Esophagus mucosa (tissue), 1 donor: ENCODE measurements around the gene WDR89. TPM values are rescaled to one million over a fixed set of nuclear protein-coding genes. Genes with fewer than 3 reads are reported as not detected.
"Not testable (repeated sequence)": the region's sequence is repeated elsewhere in the genome, so short reads cannot be mapped to it uniquely, and the experiment has no call there.

Experiments used
- ATAC-seq: fragments of 200-7000 bp; cut with Tn5 transposase; one replicate; pipeline ENCODE4 v1.9.1; 2020
- total RNA-seq: library from RNA; stranded (reverse); gene quantifications from one replicate; pipeline ENCODE4 v1.2.4, GENCODE V29; 2023
- donor health status: DM: yes; HTN: yes; CAD: no.

WDR89 gene
- total RNA-seq, 1 donor from 2014 or later = 6.8 TPM

DNA sequence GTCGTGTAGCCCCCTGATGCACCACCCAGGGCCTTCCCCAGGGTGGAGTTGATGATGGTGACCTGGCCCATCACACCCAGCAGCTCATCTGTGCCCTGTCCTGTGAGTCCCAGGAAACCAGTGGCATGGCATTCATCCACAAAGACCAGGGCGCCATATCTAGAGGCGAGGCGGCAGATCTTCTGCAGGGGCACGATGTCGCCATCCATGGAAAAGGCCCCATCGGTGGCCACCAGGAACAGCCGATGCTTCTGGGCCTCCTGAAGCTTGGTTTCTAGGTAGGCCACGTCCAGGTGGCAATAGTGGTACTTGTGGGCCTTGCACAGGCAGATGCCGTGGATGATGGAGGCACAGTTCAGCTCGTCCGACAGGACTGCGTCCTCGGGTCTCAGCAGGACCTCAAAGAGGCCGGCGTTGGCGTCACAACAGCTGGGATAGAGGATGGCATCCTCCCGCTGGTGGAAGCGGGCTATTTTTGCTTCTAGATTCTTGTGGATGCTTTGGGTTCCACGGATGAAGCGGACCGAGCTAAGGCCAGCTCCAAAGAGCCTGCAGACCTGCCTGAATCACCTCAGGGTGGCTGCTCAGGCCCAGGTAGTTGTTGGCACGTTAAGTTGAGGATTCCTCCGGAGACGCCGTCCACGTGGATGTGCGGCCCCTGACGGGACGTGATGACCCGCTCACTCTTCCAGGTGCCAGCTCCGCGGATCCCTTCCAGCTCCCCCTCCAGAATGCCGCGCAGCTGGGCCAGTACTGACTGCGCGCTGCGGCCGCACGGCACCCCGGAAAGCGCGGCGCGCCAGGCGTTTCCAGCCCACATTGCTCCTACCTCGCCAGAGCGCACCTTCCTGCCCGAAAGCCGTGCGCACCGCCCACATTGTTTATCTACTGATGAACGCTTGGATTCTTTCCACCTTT is 47.0 kb downstream of the WDR89 start:
- ATAC-seq = no peak

DNA sequence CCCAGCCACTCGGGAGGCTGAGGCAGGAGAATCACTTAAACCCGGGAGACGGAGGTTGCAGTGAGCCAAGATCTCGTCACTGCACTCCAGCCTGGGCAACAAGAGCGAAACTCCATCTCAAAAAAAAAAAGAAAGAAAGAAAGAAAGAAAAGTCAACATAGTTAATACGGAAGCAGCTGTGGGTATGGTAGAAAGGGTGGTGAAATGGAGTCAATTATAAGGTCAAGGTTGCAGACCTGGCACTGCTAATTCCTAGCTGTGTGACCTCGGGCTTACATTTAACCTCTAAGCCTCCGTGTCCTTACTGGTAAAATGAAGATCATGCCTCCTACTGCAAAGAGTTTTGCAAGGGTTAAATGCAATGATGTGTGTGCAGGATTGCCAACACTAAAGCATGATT is 58.6 kb downstream of the WDR89 start:
- not testable (repeated sequence) for ATAC-seq

- no peak for ATAC-seq
These were observed 60.2 kb downstream of the WDR89 start for GRCh38 chr14:63581491-63581890.

DNA sequence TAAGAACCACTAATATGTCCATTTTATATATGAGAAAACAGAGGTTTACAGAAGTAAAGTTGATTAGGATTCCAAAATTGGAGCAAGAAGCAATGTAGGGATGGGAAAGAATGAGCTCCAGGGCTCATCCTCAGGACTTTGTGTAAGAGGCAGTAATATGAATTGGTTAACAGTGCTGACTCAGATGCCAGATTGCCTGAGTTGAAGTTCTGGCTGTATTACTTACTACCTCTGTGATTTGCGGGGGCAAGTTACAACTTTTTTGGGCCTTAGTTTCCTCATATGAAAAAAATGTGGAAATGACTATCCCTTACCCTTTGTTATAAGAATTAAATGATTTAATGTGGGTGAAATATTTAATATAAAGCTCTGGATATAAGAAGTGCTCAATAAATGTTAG is 63.4 kb downstream of the WDR89 start:
- no peak for ATAC-seq

DNA sequence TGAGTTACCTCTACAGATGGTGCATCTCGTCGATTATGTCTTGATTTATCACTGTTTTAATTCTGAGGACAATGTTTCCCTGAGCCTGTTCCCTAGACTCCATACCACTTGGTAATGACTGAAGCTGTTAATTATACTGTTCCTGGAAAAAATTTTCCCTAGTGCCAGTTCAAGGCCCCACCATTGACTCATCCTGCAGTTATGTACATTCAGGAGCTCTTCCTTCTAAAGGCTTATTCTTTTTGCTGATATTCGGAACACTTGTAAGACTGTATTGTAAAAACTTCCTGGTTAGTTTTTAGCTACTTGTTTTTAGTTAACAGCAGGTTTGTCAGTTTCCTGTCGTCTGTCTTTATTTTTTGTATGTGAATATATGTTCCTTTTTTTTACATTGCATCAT is 68.1 kb downstream of the WDR89 start:
- ATAC-seq = no peak

GRCh38 chr14:63565448-63565847 is 76.2 kb downstream of the WDR89 start:
- ATAC-seq = no peak

GRCh38 chr14:63564318-63564717 is 77.4 kb downstream of the WDR89 start:
- ATAC-seq = no peak

DNA sequence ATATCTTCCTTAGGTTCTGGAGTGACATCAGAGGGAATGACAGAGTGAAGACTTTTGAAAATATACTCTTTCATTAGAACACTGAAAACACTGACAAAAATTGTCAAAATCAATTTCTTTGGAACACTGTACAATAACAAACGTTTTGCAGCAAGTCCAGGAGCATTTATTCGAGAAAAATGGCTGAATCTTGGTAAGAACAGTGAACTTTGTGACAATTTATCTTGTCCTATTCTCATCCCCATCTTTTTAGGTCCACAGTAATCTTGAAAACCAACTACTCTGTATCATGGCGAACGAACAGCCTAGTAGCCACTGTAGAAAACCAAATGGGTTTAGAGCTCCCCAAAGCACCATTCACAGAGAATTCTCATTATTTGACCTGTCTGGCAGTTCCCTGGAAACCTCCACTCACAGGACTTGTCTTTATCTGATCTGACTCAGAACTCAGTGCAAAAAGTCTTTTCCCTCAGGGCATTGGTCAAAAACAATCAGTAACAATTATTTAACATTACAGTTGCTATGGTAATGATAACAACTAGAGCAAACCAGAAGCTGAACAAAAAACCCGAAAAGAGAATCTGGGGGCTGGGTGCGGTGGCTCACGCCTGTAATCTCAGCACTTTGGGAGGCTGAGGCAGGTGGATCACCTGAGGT is 78.2 kb downstream of the WDR89 start:
- ATAC-seq = no peak

DNA sequence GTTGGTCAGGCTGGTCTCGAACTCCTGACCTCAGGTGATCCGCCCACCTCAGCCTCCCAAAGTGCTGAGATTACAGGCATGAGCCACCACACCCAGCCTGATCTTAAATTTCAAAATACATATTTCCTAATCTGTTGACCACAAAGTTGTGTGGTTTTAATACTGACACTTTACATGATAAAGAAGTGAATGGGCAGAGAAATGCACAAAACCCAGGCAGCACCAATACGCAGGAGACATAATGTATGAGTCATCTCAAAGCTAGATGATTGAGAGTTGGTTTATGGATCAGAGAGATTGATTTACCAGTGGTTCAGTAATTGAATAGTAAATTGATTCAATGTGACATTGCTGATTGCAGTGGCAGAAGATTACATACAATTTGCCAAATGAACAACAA is 79.3 kb downstream of the WDR89 start:
- no peak for ATAC-seq

DNA sequence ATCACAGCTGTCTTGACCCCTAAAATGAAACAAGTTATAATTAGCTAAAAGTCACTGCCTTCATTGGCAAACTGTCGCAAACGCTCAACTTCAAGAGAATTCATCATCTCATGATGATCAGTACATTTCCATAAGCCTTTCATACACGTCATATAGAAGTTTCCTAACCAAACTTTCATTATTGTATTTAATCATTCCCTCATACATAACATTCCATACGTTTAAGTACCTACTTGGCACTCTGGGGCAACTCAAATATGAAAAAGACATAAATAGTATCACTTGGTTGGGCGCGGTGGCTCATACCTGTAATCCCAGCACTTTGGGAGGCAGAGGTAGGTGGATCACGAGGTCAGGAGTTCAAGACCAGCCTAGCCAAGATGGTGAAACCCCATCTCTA is 86.1 kb downstream of the WDR89 start:
- ATAC-seq = no peak

DNA sequence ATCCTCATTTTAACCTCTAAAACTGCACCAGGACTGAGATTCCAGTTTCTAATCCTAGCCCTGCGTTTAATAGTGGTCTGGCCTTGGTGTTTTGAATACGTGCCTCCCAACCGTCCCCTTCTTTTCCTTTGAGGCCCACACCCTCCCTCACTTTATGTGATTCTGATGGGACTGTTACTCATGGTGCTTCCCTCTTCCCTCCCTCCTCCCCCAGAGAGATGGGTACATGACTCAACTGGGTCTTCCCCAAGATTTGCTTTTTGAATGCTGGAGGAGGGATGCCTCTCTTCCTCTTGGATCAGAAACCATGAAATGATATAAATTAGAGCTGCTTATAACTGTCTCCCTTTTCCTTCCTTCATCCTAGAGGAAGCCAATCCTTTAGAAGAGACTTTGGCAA is 90.3 kb downstream of the WDR89 start:
- ATAC-seq = no peak

DNA sequence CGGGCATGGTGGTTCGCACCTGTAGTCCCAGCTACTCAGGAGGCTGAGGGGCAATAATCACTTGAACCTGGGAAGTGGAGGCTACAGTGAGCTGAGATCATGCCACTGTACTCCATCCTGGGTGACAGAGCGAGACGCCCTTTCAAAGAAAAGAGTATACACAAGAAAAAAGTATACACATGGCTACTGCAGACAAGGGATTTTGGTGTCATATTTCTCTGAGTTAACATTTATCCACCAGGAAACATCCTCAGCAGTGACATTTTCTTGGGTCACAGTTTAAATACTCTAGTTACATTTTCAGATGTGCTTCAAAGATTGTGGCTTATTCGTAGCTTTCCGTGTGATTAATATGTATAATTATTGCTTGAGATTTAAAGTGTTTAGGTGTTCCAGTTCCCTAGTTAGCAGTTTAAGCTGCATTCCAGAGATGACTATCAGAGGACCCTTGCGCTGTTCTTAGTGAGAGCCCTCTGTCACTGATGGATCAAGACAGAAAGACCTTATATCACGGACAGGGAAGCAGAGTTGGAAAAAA is 93.8 kb downstream of the WDR89 start:
- ATAC-seq = no peak

Other genes with a start within 250 kb of the WDR89 start
- 40.4 TPM for gene PPP2R5E, start 98.5 kb downstream of the WDR89 start, total RNA-seq
- gene SGPP1, start 86.2 kb upstream of the WDR89 start, total RNA-seq = 6.2 TPM
- gene SYNE2, start 211.1 kb upstream of the WDR89 start, total RNA-seq = 99.8 TPM